Stromal cell of bone marrow (primary cell): ENCODE measurements around the gene GLG1.
A peak's percentile ranks its signal among the peaks of the same experiment; 100 is the strongest.
"Not testable (repeated sequence)": the region's sequence is repeated elsewhere in the genome, so short reads cannot be mapped to it uniquely, and the experiment has no call there.

Experiments used
- DNase-seq: peaks from one replicate; pipeline ENCODE4 v3.0.0-alpha.2; 2012; ENCODE audit warnings: low read depth

Gene GLG1

DNA sequence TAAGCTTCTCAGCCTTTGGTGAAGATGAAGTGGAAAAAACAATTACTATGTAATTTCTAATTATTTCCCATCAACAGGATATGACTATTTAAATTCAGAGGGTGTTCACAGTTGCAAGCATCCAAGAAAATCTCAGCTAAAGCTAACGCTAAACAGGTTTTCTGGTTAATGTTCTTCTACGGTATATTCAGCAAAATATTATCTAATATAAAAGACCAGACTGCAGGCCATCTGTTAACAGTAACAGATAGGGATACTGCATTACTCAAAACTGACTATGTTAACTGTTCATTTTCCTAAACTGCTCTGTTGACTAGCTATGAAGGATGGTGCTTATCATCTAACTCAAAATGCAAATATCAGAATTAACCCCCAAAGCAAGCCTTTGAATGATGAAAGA is 32.8 kb downstream of the GLG1 start:
- DNase-seq: no peak

DNA sequence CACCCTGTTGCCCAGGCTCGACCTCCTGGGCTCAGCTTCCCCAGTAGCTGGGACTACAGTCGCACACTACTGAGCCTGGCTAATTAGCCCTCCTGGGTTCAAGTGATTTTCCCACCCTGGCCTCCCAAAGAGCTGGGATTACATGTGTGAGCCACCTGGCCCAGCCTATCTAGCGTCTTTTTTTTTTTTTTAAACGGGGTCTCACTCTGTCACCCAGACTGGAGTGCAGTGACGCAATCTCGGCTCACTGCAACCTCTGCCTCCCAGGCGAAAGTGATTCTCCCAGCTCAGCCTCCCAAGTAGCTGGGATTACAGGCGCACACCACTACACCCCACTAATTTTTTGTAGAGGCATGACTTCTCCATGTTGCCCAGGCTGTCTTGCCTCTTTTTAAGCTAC is 33.3 kb downstream of the GLG1 start:
- DNase-seq: no peak

DNA sequence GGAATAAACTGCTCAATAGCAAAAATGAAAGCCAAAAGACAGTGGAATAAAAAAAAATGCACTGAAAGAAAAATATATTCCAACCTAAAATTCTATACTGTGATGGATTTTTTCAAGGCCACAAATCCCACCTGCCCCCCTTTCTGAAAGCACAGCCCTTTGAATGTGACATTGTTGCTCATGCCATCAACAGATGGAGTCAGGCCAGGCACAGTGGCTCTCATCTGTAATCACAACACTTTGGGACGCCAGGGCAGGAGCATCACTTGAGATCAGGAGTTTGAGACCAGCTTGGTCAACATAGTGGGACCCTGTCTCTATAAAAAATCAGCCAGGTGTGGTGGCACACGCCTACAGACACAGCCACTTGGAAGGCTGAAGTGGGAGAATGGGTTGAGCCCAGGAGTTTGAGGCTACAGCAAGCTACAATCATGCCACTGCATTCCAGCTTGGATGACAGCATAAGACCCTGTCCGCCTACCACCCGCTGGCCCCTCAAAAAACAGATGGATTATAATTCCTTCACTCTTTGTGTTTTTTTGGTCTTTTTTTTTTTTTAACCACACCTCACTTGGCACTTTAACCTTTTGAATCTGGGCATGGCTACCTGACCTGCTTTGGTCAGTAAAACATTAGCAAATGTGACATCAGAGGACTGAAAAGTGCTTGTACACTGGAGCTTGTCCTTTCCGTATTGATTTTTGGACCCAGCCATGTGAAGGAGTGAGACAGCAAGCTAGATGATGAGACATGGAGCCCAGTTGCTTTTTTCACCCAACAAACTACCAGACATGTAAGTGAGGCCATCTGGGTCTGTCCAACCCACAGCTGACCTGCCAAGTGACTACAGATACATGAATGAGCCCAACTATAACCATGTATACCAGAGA is 36.3 kb downstream of the GLG1 start:
- no peak for DNase-seq

DNA sequence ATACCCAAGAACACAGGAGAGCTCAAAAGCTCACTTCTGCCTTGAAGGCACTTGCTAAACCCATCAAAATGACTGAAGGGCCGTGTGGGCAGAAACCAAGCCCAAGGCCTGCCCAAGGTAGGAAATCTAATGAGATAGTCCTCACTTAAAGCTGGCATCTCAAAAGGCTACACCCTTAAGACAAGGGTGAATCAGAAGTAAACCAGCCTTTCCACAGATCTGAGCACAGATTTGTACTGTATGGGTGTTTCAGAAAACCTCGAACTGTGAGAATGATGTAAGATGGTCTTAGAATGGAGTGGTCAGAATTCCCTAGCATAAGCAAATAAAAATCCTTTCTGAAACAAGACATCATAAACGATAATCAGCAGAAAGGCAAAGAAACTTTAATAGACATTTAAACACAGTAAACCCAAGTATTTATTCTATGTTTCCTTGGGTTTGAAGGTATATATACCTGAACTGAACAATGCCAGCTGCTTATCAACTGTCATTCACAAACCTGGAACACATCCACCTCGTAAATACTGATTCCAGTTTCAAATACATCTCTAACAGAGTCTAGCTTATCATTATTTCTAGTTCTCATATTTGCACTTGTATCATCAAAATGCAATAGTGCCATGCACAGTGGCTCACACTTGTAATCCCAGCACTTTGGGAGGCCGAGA is 37.8 kb downstream of the GLG1 start:
- DNase-seq: peak; percentile 17

- DNase-seq: no peak
Observed at GRCh38 chr16:74567901-74568300, 39.0 kb downstream of the GLG1 start.

- no peak for DNase-seq
Observed at GRCh38 chr16:74565378-74565777, 41.5 kb downstream of the GLG1 start.

- no peak for DNase-seq
Observed at GRCh38 chr16:74564451-74564984, 42.4 kb downstream of the GLG1 start.

DNA sequence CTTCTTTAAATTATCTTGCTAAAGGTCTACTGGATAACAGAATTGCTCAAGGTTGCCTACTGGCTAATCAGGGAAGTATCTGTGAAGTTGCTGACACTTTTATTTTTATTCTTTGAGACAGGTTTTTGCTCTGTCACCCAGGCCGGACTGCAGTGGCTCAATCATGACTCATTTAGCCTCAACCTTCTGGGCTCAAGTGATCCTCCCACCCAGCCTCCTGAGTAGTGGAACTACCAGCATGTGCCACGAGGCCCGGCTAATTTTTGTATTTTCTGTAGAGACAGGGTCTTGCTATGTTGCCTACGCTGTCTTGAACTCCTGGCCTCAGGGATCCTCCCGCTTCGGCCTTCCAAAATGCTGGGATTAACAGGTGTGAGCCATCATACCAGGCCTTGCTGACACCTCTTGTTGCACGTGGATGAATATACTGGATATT is 43.1 kb downstream of the GLG1 start:
- peak; percentile 12 for DNase-seq

GRCh38 chr16:74562117-74562516 is 44.8 kb downstream of the GLG1 start:
- no peak for DNase-seq

GRCh38 chr16:74561626-74562025 is 45.3 kb downstream of the GLG1 start:
- no peak for DNase-seq

DNA sequence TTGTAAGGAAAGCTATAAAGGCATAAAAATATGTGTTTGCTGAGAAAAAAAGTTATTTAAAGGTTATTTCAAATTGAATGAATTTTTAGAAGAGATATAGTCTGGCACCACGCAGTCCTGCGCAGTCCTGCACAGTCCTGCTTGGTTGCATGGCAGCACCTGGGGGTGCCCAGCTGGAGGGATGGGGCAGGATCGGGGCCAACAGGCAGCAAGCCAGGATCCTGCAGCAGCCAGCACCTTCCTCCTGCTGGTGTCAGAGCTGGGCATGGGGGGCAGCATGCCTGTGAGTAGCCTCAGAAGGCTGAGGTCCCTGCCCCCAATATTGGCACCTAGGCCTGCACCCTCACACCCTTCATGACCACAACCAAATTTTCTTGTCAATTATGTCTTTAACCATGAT is 46.0 kb downstream of the GLG1 start:
- DNase-seq: no peak

- DNase-seq: no peak
Observed at GRCh38 chr16:74558873-74559272, 48.0 kb downstream of the GLG1 start.

GRCh38 chr16:74557275-74557674 is 49.6 kb downstream of the GLG1 start:
- no peak for DNase-seq

- DNase-seq: no peak
Observed at GRCh38 chr16:74556375-74556922, 50.5 kb downstream of the GLG1 start.

DNA sequence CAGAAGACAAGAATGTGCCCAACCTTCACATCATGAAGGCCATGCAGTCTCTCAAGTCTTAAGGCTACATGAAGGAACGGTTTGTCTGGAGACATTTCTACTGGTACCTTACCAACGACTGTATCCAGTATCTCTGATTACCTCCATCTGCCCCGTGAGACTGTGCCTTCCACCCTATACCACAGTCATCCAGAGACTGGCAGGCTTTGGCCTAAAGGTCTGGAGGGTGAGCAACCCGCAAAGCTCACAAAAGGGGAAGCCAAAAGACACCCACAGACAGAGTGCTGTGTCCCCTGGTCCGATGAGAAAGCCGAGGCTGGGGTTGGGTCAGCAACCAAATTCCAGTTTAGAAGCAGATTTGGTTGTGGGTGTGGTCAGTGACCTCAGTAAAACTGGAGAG is 54.6 kb downstream of the GLG1 start:
- DNase-seq: not testable (repeated sequence)

GRCh38 chr16:74550227-74551019 is 56.5 kb downstream of the GLG1 start:
- DNase-seq: not testable (repeated sequence)

DNA sequence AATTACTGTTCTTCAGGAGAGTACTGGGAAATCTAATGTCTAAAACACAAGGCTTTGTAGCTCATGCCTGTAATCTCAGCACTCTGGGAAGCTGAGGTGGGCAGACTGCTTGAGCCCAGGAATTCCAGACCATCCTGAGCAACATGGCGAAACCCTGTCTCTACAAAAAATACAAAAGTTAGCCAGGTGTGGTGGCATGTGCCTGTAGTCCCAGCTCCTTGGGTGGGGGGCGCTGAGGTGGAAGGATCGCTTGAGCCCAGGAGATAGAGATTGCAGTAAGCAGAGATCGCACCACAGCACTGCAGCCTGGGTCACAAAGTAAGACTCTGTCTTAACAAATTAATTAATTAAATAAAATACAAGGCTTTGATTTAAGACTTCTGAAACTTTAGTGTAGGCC is 60.8 kb downstream of the GLG1 start:
- DNase-seq: not testable (repeated sequence)

GRCh38 chr16:74542911-74543578 is 63.9 kb downstream of the GLG1 start:
- not testable (repeated sequence) for DNase-seq

DNA sequence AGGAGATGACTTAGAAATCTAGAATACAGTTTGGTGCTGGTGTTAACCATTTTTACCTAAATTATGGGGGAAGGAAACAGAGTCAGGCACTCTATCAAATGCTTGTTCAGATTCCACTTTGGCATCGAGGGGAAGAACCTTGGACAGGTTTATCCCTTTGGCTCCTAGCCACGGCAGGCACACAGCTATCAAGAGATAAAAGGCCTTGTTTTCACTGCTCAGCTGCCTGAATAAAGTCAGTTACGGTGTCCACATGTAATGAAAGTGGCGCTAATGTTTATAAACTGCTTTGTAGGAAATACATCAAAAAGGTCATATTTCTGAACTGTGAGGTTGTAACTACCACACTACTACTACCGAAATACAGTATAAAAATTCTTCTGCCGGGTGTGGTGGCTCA is 66.3 kb downstream of the GLG1 start:
- DNase-seq: not testable (repeated sequence)

DNA sequence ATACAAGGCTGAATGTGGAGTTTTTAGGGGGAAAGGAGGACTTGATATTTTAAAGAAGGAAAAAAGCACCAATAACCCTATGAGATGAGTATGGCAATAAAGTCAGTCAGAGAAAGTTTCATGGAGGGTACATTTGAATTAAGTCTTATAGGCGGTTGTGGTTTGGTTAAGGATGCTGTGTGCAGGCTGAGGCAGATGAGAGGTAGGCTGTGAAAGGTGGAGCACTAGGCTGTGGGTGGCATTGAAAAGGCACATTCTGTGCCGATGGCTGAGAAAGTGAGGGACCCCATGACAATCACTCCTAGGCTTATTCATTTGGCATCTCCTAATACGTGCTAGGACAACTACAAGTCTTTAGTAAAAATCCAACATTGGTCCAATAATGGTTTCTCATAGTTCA is 68.1 kb downstream of the GLG1 start:
- DNase-seq: not testable (repeated sequence)

- DNase-seq: not testable (repeated sequence)
Observed at GRCh38 chr16:74537746-74538145, 69.2 kb downstream of the GLG1 start.
